Smooth muscle cell (in vitro differentiated cells): ENCODE results near the gene SIM2. TPM values are rescaled to one million over a fixed set of nuclear protein-coding genes. Genes with fewer than 3 reads are reported as not detected.
A peak's percentile ranks its signal among the peaks of the same experiment; 100 is the strongest.

Experiments
- DNase-seq: peaks from one replicate; lab custom pipeline; 2025; ENCODE audit not compliant: unreplicated experiment; lab: John Stamatoyannopoulos, UW
- H2AFZ ChIP-seq: fragments of 200-600 bp; sonication (generic); 2 replicates; pipeline ENCODE4 v1.6.0; 2016; ENCODE audit warnings: antibody characterized with exemption, low read depth, mild to moderate bottlenecking
- H3F3A ChIP-seq: fragments of 200-600 bp; sonication (generic); 2 replicates; pipeline ENCODE4 v1.6.0; 2017; ENCODE audit warnings: antibody characterized with exemption, low read depth
- H3K27ac ChIP-seq: fragments of 200-600 bp; sonication (generic); 2 replicates; pipeline ENCODE4 v1.5.1; 2016; ENCODE audit warnings: low read depth, mild to moderate bottlenecking
- H3K27me3 ChIP-seq: fragments of 200-600 bp; sonication (generic); 2 replicates; pipeline ENCODE4 v1.6.1; 2016; ENCODE audit warnings: low read depth, mild to moderate bottlenecking
- H3K36me3 ChIP-seq: fragments of 200-600 bp; sonication (generic); 2 replicates; pipeline ENCODE4 v1.5.1; 2016; ENCODE audit warnings: low read depth
- H3K4me1 ChIP-seq: fragments of 200-600 bp; sonication (generic); 2 replicates; pipeline ENCODE4 v1.5.1; 2016; ENCODE audit warnings: low read depth
- H3K4me2 ChIP-seq: fragments of 200-600 bp; sonication (generic); 2 replicates; pipeline ENCODE4 v1.6.0; 2016; ENCODE audit warnings: mild to moderate bottlenecking
- H3K4me3 ChIP-seq: fragments of 200-600 bp; sonication (generic); 2 replicates; pipeline ENCODE4 v1.5.1; 2016; ENCODE audit warnings: mild to moderate bottlenecking
- H3K79me2 ChIP-seq: fragments of 200-600 bp; sonication (generic); 2 replicates; pipeline ENCODE4 v1.6.0; 2016; ENCODE audit warnings: low read depth, mild to moderate bottlenecking
- H3K9ac ChIP-seq: fragments of 200-600 bp; sonication (generic); 2 replicates; pipeline ENCODE4 v1.6.0; 2016; ENCODE audit warnings: low read depth
- H3K9me3 ChIP-seq: fragments of 200-600 bp; sonication (generic); replicated peaks from 2 replicates; pipeline ENCODE4 v1.5.1; 2016; ENCODE audit warnings: low read depth
- H4K20me1 ChIP-seq: fragments of 200-600 bp; sonication (generic); 2 replicates; pipeline ENCODE4 v1.6.0; 2016; ENCODE audit warnings: low read depth
- CTCF ChIP-seq: fragments of 200-600 bp; sonication (generic); IDR thresholded peaks from 2 replicates; pipeline ENCODE4 v1.5.1; 2017; ENCODE audit warnings: borderline replicate concordance, mild to moderate bottlenecking, antibody characterized with exemption; ENCODE audit not compliant: insufficient read depth, poor library complexity, severe bottlenecking
- WGBS: methylation state at CpG from one replicate; pipeline ENCODE4 v1.1.7; 2016; ENCODE audit warnings: low lambda C conversion rate; 5-methylcytosine and 5-hydroxymethylcytosine counted together
- polyA plus RNA-seq: library from polyadenylated mRNA; unstranded; fragments of >200 nt; fragmentation: Nextera tagmentation; extraction: Ambion mirVana; gene quantifications from 2 replicates; pipeline ENCODE4 v1.2.1, GENCODE V29; 2016
- total RNA-seq: library from RNA; depleted of rRNA; stranded (reverse); fragments of >200 nt; gene quantifications from 2 replicates; pipeline ENCODE4 v1.2.3, GENCODE V29; 2014

SIM2 gene
- total and polyA plus RNA-seq, 2 experiments from 2014 or later = 0.25 TPM; not detected in 1

DNA sequence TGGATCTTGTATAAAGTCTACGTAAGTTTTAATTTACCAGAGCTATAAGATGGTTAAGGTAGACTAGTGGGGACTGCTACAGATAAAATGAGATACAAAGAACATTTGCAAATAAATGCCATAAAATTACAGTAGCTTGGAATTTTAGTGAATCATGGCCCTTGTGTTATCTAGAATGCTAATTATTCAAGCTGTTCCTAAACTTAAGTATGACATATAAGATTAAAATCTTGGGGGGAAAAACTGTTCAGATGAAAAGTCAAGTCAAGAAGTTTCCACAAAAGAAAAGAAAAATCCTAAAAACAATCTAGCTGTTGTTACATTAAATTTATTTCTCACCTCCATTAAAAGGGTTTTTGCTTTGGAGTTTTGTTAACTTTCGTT lies 51.7 kb downstream of the SIM2 start:
- Histone ChIP-seq H3K27ac (peak overlapping the region; percentile 76), H3K9me3 (no peaks in the 10 kb centered on the region), H3F3A (no peaks in the 10 kb centered on the region), H4K20me1 (no peaks in the 10 kb centered on the region), H3K27me3 (peaks cover 30% of the 10 kb centered on the region), H3K4me3 (no peak overlapping the region), H3K9ac (peak overlapping the region; percentile 84), H3K4me2 (peak overlapping the region; percentile 71), H2AFZ (no peak overlapping the region), H3K36me3 (no peaks in the 10 kb centered on the region), H3K79me2 (no peaks in the 10 kb centered on the region), H3K4me1 (peaks cover 49% of the 10 kb centered on the region)
- DNase-seq = no peak
- WGBS = 74% methylated on average over 2 of the region's 2 CpGs
- TF ChIP-seq CTCF = no peak

DNA sequence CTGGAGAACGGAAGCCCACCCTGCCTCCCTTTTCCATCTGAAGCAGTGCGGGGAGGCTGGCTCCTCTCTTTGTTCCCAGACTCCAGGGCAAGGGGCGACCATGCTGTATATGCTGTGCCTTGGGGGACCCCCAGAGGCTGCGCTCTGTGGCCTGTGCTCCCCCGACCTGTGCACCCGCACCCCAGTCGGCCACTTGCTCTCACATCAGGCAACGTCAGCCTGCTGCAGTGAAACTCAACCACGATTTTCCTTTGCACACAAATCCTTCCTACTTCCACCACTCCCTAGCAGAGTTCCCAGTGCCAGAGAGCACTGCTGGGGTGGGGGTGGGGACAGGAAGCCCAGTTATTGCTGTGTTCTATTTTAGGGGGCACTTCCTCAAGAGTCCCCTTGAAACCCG lies 52.5 kb downstream of the SIM2 start:
- Histone ChIP-seq H3K79me2 (no peaks in the 10 kb centered on the region), H3K36me3 (no peaks in the 10 kb centered on the region), H3K27me3 (peaks cover 22% of the 10 kb centered on the region), H3K9me3 (no peaks in the 10 kb centered on the region), H3K27ac (no peak overlapping the region), H3K9ac (no peak overlapping the region), H3K4me3 (no peak overlapping the region), H3K4me2 (no peak overlapping the region), H3K4me1 (peaks cover 49% of the 10 kb centered on the region), H2AFZ (no peak overlapping the region), H3F3A (no peaks in the 10 kb centered on the region), H4K20me1 (no peaks in the 10 kb centered on the region)
- no peak for TF ChIP-seq CTCF
- WGBS = 59% methylated on average over 10 of the region's 10 CpGs
- DNase-seq = no peak

- TF ChIP-seq CTCF = no peak
- Histone ChIP-seq H3K79me2 (no peaks in the 10 kb centered on the region), H3K9ac (no peak overlapping the region), H2AFZ (no peak overlapping the region), H3K4me3 (no peak overlapping the region), H3F3A (no peaks in the 10 kb centered on the region), H3K4me2 (peak overlapping the region; percentile 27), H3K27me3 (peaks cover 5% of the 10 kb centered on the region), H3K4me1 (peaks cover 56% of the 10 kb centered on the region), H3K36me3 (no peaks in the 10 kb centered on the region), H4K20me1 (no peaks in the 10 kb centered on the region), H3K27ac (peak overlapping the region; percentile 67), H3K9me3 (no peaks in the 10 kb centered on the region)
- 18% methylated on average over 3 of the region's 3 CpGs for WGBS
- no peak for DNase-seq
Measured at GRCh38 chr21:36753556-36753955, 54.6 kb downstream of the SIM2 start.

- Histone ChIP-seq H3K9ac (no peak overlapping the region), H3K4me1 (peaks cover 49% of the 10 kb centered on the region), H3K27ac (peak overlapping the region; percentile 67), H3K27me3 (no peaks in the 10 kb centered on the region), H3K4me3 (no peak overlapping the region), H3K4me2 (no peak overlapping the region), H3K9me3 (no peaks in the 10 kb centered on the region), H4K20me1 (no peaks in the 10 kb centered on the region), H2AFZ (no peak overlapping the region), H3K36me3 (no peaks in the 10 kb centered on the region), H3K79me2 (no peaks in the 10 kb centered on the region), H3F3A (no peaks in the 10 kb centered on the region)
- DNase-seq = no peak
- TF ChIP-seq CTCF = no peak
- 87% methylated on average over 22 of the region's 22 CpGs for WGBS
Measured at GRCh38 chr21:36754241-36754898, 55.5 kb downstream of the SIM2 start.
